ENCODE results near the gene WDR36. TPM values are rescaled to one million over a fixed set of nuclear protein-coding genes. Genes with fewer than 3 reads are reported as not detected.

The WDR36 gene
- total RNA-seq, 1 donor from 2014 or later: 31.0 TPM

- Mint-ChIP-seq H3K9me3 (no peaks in the 10 kb centered on the region), H3K27ac (ENCODE audit: unreplicated experiment) (no peak overlapping the region), H3K36me3 (ENCODE audit: low read depth) (no peaks in the 10 kb centered on the region), H3K27me3 (ENCODE audit: low read depth) (peaks cover 63% of the 10 kb centered on the region), H3K4me1 (no peaks in the 10 kb centered on the region), H3K4me3 (no peak overlapping the region)
- DNase-seq (ENCODE audit: low read depth, low spot score): no peak
- peak; percentile 61 for TF ChIP-seq CTCF (conservative IDR thresholded peaks at IDR 0.05)
These were observed 28.3 kb upstream of the WDR36 start for GRCh38 chr5:111063709-111064322.

- TF ChIP-seq CTCF (conservative IDR thresholded peaks at IDR 0.05): no peak
- H3K4me3 Mint-ChIP-seq: no peak overlapping the region
- peaks cover 83% of the 10 kb centered on the region for H3K27me3 Mint-ChIP-seq (ENCODE audit: low read depth)
- no peaks in the 10 kb centered on the region for H3K36me3 Mint-ChIP-seq (ENCODE audit: low read depth)
- H3K27ac Mint-ChIP-seq (ENCODE audit: unreplicated experiment): no peak overlapping the region
- H3K4me1 Mint-ChIP-seq: peaks cover 8% of the 10 kb centered on the region
- DNase-seq (ENCODE audit: low read depth, low spot score): no peak
- no peaks in the 10 kb centered on the region for H3K9me3 Mint-ChIP-seq
These were observed 25.7 kb upstream of the WDR36 start for GRCh38 chr5:111066261-111066938.

- no peak overlapping the region for H3K27ac Mint-ChIP-seq (ENCODE audit: unreplicated experiment)
- no peaks in the 10 kb centered on the region for H3K36me3 Mint-ChIP-seq (ENCODE audit: low read depth)
- H3K4me3 Mint-ChIP-seq: no peak overlapping the region
- H3K4me1 Mint-ChIP-seq: peaks cover 13% of the 10 kb centered on the region
- no peaks in the 10 kb centered on the region for H3K9me3 Mint-ChIP-seq
- no peak for TF ChIP-seq CTCF (conservative IDR thresholded peaks at IDR 0.05)
- H3K27me3 Mint-ChIP-seq (ENCODE audit: low read depth): peaks cover 96% of the 10 kb centered on the region
- no peak for DNase-seq (ENCODE audit: low read depth, low spot score)
These were observed 23.9 kb upstream of the WDR36 start for GRCh38 chr5:111068213-111068612.

GRCh38 chr5:111069839-111070238 is 22.3 kb upstream of the WDR36 start:
- H3K4me1 Mint-ChIP-seq: peaks cover 18% of the 10 kb centered on the region
- H3K36me3 Mint-ChIP-seq (ENCODE audit: low read depth): no peaks in the 10 kb centered on the region
- no peak for TF ChIP-seq CTCF (conservative IDR thresholded peaks at IDR 0.05)
- peaks cover 100% of the 10 kb centered on the region for H3K27me3 Mint-ChIP-seq (ENCODE audit: low read depth)
- H3K27ac Mint-ChIP-seq (ENCODE audit: unreplicated experiment): no peak overlapping the region
- no peak overlapping the region for H3K4me3 Mint-ChIP-seq
- no peaks in the 10 kb centered on the region for H3K9me3 Mint-ChIP-seq
- DNase-seq (ENCODE audit: low read depth, low spot score): no peak

GRCh38 chr5:111070272-111071134 is 21.6 kb upstream of the WDR36 start:
- peak overlapping the region; percentile 64 for H3K4me3 Mint-ChIP-seq
- no peaks in the 10 kb centered on the region for H3K36me3 Mint-ChIP-seq (ENCODE audit: low read depth)
- no peaks in the 10 kb centered on the region for H3K9me3 Mint-ChIP-seq
- peak; percentile 38 for DNase-seq (ENCODE audit: low read depth, low spot score)
- peaks cover 100% of the 10 kb centered on the region for H3K27me3 Mint-ChIP-seq (ENCODE audit: low read depth)
- TF ChIP-seq CTCF (conservative IDR thresholded peaks at IDR 0.05): peak; percentile 27
- peaks cover 18% of the 10 kb centered on the region for H3K4me1 Mint-ChIP-seq
- no peak overlapping the region for H3K27ac Mint-ChIP-seq (ENCODE audit: unreplicated experiment)
